GM12891 (cell line): ENCODE data around the gene PI16.

Experiments used
- POLR2A ChIP-seq: IDR thresholded peaks from 2 replicates; pipeline ENCODE4 v1.6.1; 2011; ENCODE audit warnings: low read depth, low read length, control low read depth
- POLR2AphosphoS5 ChIP-seq: IDR thresholded peaks from 2 replicates; pipeline ENCODE4 v1.6.1; 2011; ENCODE audit warnings: low read depth, low read length, control low read depth
- SPI1 ChIP-seq: IDR thresholded peaks from 2 replicates; pipeline ENCODE4 v1.6.1; 2011; ENCODE audit warnings: low read depth, low read length, control low read depth
- TAF1 ChIP-seq: IDR thresholded peaks from 2 replicates; pipeline ENCODE4 v1.6.1; 2011; ENCODE audit warnings: low read depth, low read length, control low read depth

DNA sequence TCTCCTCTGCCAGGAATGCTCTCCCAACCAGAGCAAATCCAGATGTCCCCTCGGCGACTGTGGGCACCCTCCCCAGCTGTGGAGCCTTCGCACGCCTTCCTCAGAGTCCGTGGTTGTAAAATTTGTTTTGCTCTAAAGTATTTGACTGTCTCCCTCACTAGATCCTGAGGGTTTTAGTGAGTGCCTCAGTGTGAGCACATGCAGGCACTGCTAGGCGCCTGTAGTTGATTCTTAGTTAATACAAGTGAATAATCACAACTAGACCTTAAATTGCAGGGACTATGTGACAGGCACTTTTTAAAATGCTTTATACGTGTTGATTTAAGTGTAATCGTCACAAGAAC, 32.1 kb downstream of the PI16 start:
- TF ChIP-seq POLR2AphosphoS5 (no peak), POLR2A (no peak), SPI1 (no peak), TAF1 (no peak)
